GM12878 (cell line): ENCODE results near the gene GNB2. TPM values are rescaled to one million over a fixed set of nuclear protein-coding genes. Genes with fewer than 3 reads are reported as not detected.

Experiments used
- CBFB ChIP-seq: IDR thresholded peaks from 2 replicates; pipeline ENCODE4 v1.6.1; 2016; ENCODE audit warnings: antibody characterized with exemption, low read depth
- EED ChIP-seq: sonication (generic); IDR thresholded peaks from 2 replicates; pipeline ENCODE4 v1.6.1; 2016; ENCODE audit warnings: antibody characterized with exemption, low read depth
- FOS ChIP-seq: IDR thresholded peaks from 3 replicates; pipeline ENCODE4 v1.6.1; 2011; ENCODE audit warnings: borderline replicate concordance; ENCODE audit not compliant: insufficient read length; ENCODE audit errors: extremely low read depth
- FOXK2 ChIP-seq: fragments of 450-650 bp; IDR thresholded peaks from 2 replicates; pipeline ENCODE4 v1.6.1; 2017; ENCODE audit warnings: mild to moderate bottlenecking, moderate library complexity
- IKZF2 ChIP-seq, 2 experiments: fragments of 450-650 bp; IDR thresholded peaks; 2 replicates each; pipeline ENCODE4 v1.6.1; 2017; ENCODE audit warnings: mild to moderate bottlenecking in 2 of 2, moderate library complexity in 2 of 2
- IRF5 ChIP-seq: fragments of 450-650 bp; IDR thresholded peaks from 2 replicates; pipeline ENCODE4 v1.6.1; 2017; ENCODE audit warnings: borderline replicate concordance
- MYB ChIP-seq: fragments of 150-350 bp; IDR thresholded peaks from 2 replicates; pipeline ENCODE4 v1.6.1; 2014; ENCODE audit warnings: mild to moderate bottlenecking, low read depth, low read length, borderline replicate concordance
- PKNOX1 ChIP-seq: fragments of 450-650 bp; IDR thresholded peaks from 2 replicates; pipeline ENCODE4 v1.6.1; 2016; ENCODE audit warnings: mild to moderate bottlenecking
- PRDM15 ChIP-seq: fragments of 450-650 bp; formaldehyde crosslinking; IDR thresholded peaks from 2 replicates; pipeline ENCODE4 v1.4.0; 2020; ENCODE audit warnings: mild to moderate bottlenecking, moderate library complexity
- RAD51 ChIP-seq: fragments of 450-650 bp; IDR thresholded peaks from 2 replicates; pipeline ENCODE4 v1.6.1; 2016; ENCODE audit warnings: moderate library complexity, mild to moderate bottlenecking, inconsistent platforms
- RELB ChIP-seq: fragments of 450-650 bp; IDR thresholded peaks from 2 replicates; pipeline ENCODE4 v1.6.1; 2017; ENCODE audit warnings: low read depth, mild to moderate bottlenecking, moderate library complexity
- STAT1 ChIP-seq: fragments of 450-650 bp; conservative IDR thresholded peaks from 2 replicates; pipeline ENCODE4 v1.6.1; 2014; ENCODE audit warnings: antibody characterized with exemption, mild to moderate bottlenecking
- TAF1 ChIP-seq: IDR thresholded peaks from 2 replicates; pipeline ENCODE4 v1.6.1; 2011; ENCODE audit warnings: mild to moderate bottlenecking, low read depth, low read length, borderline replicate concordance
- polyA plus RNA-seq, 11 experiments: library from polyadenylated mRNA; depleted of rRNA in 4 of 11; unstranded in 6 of 11; stranded (reverse) in 5 of 11; fragments of >200 nt; fragmentation: Nextera tagmentation in 4 of 11; fragmentation: Illumina TruSeq in 1 of 11; extraction: Ambion mirVana in 4 of 11; extraction: Trizol in 1 of 11; gene quantifications; 1 replicate in 1 of 11; 2 replicates in 10 of 11; pipeline versions ENCODE4 v1.2.1 to v1.2.3, GENCODE V29; 2011 to 2016; ENCODE audit warnings: inconsistent platforms in 2 of 11, missing spikeins in 2 of 11, low read depth in 1 of 11
- total RNA-seq, 4 experiments: library from RNA; depleted of rRNA in 3 of 4; stranded (reverse); fragments of >200 nt in 3 of 4; fragmentation: Illumina TruSeq in 1 of 4; extraction: Trizol in 1 of 4; gene quantifications; 2 replicates each; pipeline versions ENCODE4 v1.2.1 to v1.2.3, GENCODE V29; 2013 to 2021
- TF ChIP-seq, protein P1 (sequence below): IDR thresholded peaks from 2 replicates; pipeline ENCODE4 v1.6.1; 2012; ENCODE audit warnings: low read depth, low read length, improper control_type of control experiment
- TF ChIP-seq, protein P2 (sequence below): IDR thresholded peaks from 2 replicates; pipeline ENCODE4 v1.6.1; 2012; ENCODE audit warnings: improper control_type of control experiment, low read depth, low read length; ENCODE audit not compliant: insufficient replicate concordance

Gene GNB2
- total and polyA plus RNA-seq, 10 of the 15 experiments (the other 5 are each of a cell fraction or from before 2014, with no cell fraction given), result 0.35 to 175 (median 59.7) TPM

- TF ChIP-seq PRDM15 (CRISPR knock-in tag) (no peak), RELB (no peak), STAT1 (no peak), MYB (no peak), RAD51 (no peak), IRF5 (no peak), FOXK2 (no peak), PKNOX1 (no peak), TAF1 (no peak), IKZF2 (IDR thresholded peaks at IDR 0.05) (no peak), CBFB (no peak), FOS (no peak), EED (no peak)
- TF ChIP-seq, protein P1, sequence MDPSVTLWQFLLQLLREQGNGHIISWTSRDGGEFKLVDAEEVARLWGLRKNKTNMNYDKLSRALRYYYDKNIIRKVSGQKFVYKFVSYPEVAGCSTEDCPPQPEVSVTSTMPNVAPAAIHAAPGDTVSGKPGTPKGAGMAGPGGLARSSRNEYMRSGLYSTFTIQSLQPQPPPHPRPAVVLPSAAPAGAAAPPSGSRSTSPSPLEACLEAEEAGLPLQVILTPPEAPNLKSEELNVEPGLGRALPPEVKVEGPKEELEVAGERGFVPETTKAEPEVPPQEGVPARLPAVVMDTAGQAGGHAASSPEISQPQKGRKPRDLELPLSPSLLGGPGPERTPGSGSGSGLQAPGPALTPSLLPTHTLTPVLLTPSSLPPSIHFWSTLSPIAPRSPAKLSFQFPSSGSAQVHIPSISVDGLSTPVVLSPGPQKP, result no peak
- TF ChIP-seq, protein P2, sequence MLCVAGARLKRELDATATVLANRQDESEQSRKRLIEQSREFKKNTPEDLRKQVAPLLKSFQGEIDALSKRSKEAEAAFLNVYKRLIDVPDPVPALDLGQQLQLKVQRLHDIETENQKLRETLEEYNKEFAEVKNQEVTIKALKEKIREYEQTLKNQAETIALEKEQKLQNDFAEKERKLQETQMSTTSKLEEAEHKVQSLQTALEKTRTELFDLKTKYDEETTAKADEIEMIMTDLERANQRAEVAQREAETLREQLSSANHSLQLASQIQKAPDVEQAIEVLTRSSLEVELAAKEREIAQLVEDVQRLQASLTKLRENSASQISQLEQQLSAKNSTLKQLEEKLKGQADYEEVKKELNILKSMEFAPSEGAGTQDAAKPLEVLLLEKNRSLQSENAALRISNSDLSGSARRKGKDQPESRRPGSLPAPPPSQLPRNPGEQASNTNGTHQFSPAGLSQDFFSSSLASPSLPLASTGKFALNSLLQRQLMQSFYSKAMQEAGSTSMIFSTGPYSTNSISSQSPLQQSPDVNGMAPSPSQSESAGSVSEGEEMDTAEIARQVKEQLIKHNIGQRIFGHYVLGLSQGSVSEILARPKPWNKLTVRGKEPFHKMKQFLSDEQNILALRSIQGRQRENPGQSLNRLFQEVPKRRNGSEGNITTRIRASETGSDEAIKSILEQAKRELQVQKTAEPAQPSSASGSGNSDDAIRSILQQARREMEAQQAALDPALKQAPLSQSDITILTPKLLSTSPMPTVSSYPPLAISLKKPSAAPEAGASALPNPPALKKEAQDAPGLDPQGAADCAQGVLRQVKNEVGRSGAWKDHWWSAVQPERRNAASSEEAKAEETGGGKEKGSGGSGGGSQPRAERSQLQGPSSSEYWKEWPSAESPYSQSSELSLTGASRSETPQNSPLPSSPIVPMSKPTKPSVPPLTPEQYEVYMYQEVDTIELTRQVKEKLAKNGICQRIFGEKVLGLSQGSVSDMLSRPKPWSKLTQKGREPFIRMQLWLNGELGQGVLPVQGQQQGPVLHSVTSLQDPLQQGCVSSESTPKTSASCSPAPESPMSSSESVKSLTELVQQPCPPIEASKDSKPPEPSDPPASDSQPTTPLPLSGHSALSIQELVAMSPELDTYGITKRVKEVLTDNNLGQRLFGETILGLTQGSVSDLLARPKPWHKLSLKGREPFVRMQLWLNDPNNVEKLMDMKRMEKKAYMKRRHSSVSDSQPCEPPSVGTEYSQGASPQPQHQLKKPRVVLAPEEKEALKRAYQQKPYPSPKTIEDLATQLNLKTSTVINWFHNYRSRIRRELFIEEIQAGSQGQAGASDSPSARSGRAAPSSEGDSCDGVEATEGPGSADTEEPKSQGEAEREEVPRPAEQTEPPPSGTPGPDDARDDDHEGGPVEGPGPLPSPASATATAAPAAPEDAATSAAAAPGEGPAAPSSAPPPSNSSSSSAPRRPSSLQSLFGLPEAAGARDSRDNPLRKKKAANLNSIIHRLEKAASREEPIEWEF, result no peak
Observed at GRCh38 chr7:100632951-100633717, 40.4 kb upstream of the GNB2 start (continued).
